GM21528 (cell line): ENCODE measurements around the gene RSPRY1.

ENCODE experiments used
- ATAC-seq: cut with Tn5 transposase; IDR thresholded peaks from one replicate; pipeline ENCODE4 v1.9.1; 2021; ENCODE audit warnings: mild to moderate bottlenecking, moderate library complexity; ENCODE audit not compliant: unreplicated experiment, low FRiP score

The RSPRY1 gene

GRCh38 chr16:57152096-57153093 is 33.7 kb upstream of the RSPRY1 start:
- no peak for ATAC-seq

DNA sequence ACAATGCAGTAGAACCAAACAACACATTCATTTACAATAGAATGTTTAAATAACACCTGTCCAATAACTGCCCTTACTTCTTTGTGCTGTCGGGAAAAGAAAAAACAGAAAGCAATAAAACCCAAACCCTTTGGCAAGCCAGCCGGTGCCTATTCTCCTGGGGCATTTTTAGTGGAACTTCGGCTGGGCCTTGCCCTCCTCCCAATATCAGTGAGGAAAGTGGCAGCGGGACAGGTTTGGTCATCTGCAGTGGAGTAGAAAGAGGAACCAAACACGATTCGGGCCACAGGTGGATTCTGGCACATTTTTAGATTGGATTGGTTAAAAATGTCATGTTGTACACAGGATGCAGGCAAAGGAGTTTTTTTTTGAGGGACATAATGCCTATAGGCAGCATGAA is 32.3 kb upstream of the RSPRY1 start:
- no peak for ATAC-seq

GRCh38 chr16:57155702-57156350 is 30.3 kb upstream of the RSPRY1 start:
- ATAC-seq: no peak

- no peak for ATAC-seq
These were observed 29.8 kb upstream of the RSPRY1 start for GRCh38 chr16:57156351-57156703.

DNA sequence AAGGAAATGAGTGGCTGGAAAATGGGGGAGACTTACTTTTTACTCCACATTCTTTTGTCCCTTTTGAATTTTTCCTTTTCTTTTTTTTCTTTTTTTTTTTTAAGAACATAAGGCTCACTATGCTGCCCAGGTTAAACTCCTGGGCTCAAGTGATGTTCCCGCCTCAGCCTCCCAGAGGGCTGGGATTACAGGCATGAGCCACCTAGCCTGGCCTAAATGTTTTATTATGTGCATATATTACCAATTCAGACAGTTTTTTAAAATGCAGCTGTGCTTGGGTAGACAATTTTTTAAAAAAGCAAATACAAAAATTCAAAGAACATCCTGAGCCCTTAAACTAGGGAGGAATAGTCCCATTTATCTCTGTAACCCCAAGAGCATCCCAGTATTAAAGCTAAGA is 28.6 kb upstream of the RSPRY1 start:
- no peak for ATAC-seq

- no peak for ATAC-seq
These were observed 26.7 kb upstream of the RSPRY1 start for GRCh38 chr16:57159447-57159846.

- ATAC-seq: no peak
These were observed 22.3 kb upstream of the RSPRY1 start for GRCh38 chr16:57163842-57164241.

DNA sequence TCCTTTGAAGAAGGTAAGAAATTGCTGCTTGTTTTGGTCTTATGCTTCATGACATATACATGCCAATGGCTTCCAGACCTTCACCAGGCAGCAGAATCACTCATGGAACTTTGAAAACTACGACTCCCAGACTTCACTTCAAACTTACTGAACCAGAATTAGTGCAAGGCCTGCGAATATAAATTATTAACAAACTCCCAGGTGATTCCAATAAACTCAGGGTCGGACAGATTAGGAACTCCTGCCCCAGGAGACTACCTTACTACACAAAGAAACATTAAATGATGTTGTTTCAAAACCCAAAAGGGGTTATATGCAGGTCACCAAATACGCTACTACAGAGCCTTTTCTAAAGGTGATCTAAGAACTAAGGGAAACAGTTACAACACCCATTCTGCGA is 20.6 kb upstream of the RSPRY1 start:
- no peak for ATAC-seq

GRCh38 chr16:57165938-57166337 is 20.2 kb upstream of the RSPRY1 start:
- ATAC-seq: no peak

GRCh38 chr16:57166451-57166850 is 19.7 kb upstream of the RSPRY1 start:
- ATAC-seq: no peak

GRCh38 chr16:57166951-57167350 is 19.2 kb upstream of the RSPRY1 start:
- no peak for ATAC-seq

DNA sequence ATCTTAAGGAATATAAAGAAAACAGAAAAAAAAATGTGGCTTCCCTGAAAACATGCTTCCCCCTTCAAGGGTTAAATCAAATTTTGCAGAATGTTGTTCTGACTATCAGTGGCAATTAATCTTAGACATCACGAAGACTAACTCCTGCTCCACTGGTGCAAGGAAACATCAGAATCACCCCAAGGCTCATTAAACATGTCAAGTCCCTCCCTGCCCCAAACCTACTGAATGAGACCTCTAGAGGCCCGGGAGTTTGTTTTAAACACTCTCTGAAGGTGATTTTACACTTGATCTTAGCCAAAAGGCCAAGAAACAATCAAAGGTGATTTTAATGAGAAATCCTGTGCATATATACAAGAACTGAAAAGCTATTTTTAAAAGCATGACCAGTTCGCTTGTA is 18.6 kb upstream of the RSPRY1 start:
- ATAC-seq: no peak

GRCh38 chr16:57167953-57168352 is 18.2 kb upstream of the RSPRY1 start:
- no peak for ATAC-seq

GRCh38 chr16:57169327-57169726 is 16.8 kb upstream of the RSPRY1 start:
- no peak for ATAC-seq

DNA sequence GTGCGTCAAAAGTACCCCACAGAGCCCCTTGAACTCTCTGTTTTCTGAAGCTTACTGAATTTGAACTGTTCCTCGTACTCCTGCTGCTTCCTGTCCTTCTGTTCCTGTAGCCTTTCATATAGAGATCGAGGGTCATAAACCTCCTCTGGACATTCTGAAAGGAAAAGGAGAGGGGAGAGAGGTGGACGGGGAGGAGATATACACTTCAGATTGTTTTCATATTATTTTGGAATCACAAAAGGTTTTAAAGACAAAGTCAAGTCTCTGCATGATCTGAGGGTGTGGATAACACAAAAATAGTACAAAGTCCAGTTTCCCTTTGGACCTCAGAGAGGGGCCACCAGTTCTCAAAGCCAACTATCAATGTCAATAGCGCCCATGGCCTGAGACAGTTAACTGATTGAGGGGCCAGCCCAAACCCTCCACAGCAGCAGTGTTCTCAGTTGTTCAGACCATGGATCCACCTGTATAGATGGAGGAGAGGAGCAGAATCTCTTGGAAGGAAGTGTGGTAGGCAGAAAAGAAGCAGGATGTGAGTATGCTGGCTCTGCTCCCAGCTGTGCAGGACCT is 13.3 kb upstream of the RSPRY1 start:
- ATAC-seq: no peak

- no peak for ATAC-seq
These were observed 10.2 kb upstream of the RSPRY1 start for GRCh38 chr16:57175896-57176295.

DNA sequence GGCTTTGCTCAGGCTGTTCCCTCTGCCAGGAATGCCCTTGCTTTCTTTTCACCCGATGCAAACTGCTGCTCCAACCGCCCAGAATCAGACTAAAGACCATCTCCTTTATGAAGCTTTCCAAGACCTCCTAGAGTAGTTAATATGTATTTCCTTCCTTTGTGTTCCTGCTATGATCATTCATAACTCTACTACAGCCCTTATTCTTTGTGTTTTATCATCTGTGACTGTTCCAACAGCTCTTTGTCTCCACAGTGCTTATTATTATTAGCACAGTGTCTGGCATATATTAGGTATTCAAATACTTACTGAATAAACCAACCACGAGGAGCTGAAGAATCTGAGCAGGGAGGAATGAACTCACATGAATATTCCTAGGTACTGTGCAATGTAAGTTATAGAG is 7.9 kb upstream of the RSPRY1 start:
- no peak for ATAC-seq

DNA sequence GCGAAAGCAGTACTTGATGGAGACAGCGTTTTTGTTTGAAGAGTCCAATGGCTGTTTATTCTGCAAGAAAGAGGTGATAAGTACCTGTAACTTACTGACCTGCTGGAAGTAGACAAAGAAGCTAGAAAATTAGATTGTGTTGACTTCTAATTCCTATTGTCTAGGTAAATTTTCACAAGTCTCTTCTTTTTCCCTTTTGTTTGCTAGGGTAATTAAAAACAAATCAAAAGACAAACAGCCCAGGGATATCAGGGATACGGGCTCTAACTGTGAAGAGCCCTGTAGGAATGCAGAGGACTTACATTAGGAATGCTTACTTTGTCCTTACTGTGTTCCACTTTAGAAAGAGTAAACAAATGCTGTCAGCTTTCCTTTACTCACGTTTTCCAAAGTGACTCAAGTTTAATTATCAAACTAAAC is 7.3 kb upstream of the RSPRY1 start:
- no peak for ATAC-seq

- no peak for ATAC-seq
These were observed 6.8 kb upstream of the RSPRY1 start for GRCh38 chr16:57179215-57179828.

GRCh38 chr16:57184113-57184512 is 2.0 kb upstream of the RSPRY1 start:
- ATAC-seq: no peak

GRCh38 chr16:57184887-57185445 is 1.2 kb upstream of the RSPRY1 start:
- ATAC-seq: no peak
